Fibroblast of lung (primary cell): ENCODE results near the gene VIP. TPM values are rescaled to one million over a fixed set of nuclear protein-coding genes. Genes with fewer than 3 reads are reported as not detected.

Experiments
- DNase-seq, 2 donors: peaks; one replicate each; pipeline versions ENCODE4 v3.0.0 to v3.0.0-alpha.2; 2010; ENCODE audit warnings: low read depth in 2 of 2
- H2AFZ ChIP-seq: 2 replicates; pipeline ENCODE4 v1.5.1; 2012; ENCODE audit warnings: low read length, control low read depth, inconsistent platforms
- H3K27ac ChIP-seq: 2 replicates; pipeline ENCODE4 v1.5.1; 2011; ENCODE audit warnings: low read length, control low read depth; ENCODE audit not compliant: insufficient read depth
- H3K27me3 ChIP-seq: 2 replicates; pipeline ENCODE4 v1.5.1; 2011; ENCODE audit warnings: mild to moderate bottlenecking, low read length; ENCODE audit not compliant: control insufficient read depth, insufficient read depth
- H3K36me3 ChIP-seq: 2 replicates; pipeline ENCODE4 v1.5.1; 2011; ENCODE audit warnings: low read length; ENCODE audit not compliant: control insufficient read depth, insufficient read depth
- H3K4me1 ChIP-seq: 2 replicates; pipeline ENCODE4 v1.5.1; 2011; ENCODE audit warnings: low read length; ENCODE audit not compliant: control insufficient read depth, insufficient read depth; ENCODE audit errors: extremely low read depth
- H3K4me2 ChIP-seq: 2 replicates; pipeline ENCODE4 v1.5.1; 2011; ENCODE audit warnings: low read length, control low read depth; ENCODE audit not compliant: insufficient read depth; ENCODE audit errors: extremely low read depth
- H3K4me3 ChIP-seq, 4 experiments: fragments of 200-600 bp in 1 of 4; sonication (generic) in 1 of 4; replicated peaks in 1 of 4; 2 replicates each; pipeline ENCODE4 v1.5.1; 2011 to 2016; ENCODE audit warnings: low read length in 4 of 4, low read depth in 3 of 4, mild to moderate bottlenecking in 3 of 4, control low read depth in 2 of 4, inconsistent platforms in 1 of 4, mixed read lengths in 1 of 4; ENCODE audit not compliant: insufficient read depth in 1 of 4; ENCODE audit errors: control extremely low read depth in 1 of 4
- H3K79me2 ChIP-seq: 2 replicates; pipeline ENCODE4 v1.5.1; 2012; ENCODE audit warnings: mild to moderate bottlenecking, low read length, inconsistent platforms; ENCODE audit not compliant: control insufficient read depth, insufficient read depth
- H3K9ac ChIP-seq: 2 replicates; pipeline ENCODE4 v1.5.1; 2011; ENCODE audit warnings: mild to moderate bottlenecking, low read length, control low read depth; ENCODE audit not compliant: insufficient read depth
- H3K9me3 ChIP-seq: 2 replicates; pipeline ENCODE4 v1.5.1; 2012; ENCODE audit warnings: low read depth, low read length; ENCODE audit not compliant: control insufficient read depth, insufficient read depth
- H4K20me1 ChIP-seq: 2 replicates; pipeline ENCODE4 v1.5.1; 2011; ENCODE audit warnings: low read length; ENCODE audit not compliant: control insufficient read depth, insufficient read depth; ENCODE audit errors: extremely low read depth
- CTCF ChIP-seq, 2 donors: IDR thresholded peaks in 1 of 2; conservative IDR thresholded peaks in 1 of 2; 1 replicate in 1 of 2; 2 replicates in 1 of 2; pipeline ENCODE4 v1.5.1; 2011 to 2012; ENCODE audit warnings: low read length in 2 of 2, control low read depth in 1 of 2, inconsistent platforms in 1 of 2, low read depth in 1 of 2, mild to moderate bottlenecking in 1 of 2
- EZH2 ChIP-seq: IDR thresholded peaks from 2 replicates; pipeline ENCODE4 v1.5.1; 2012; ENCODE audit warnings: low read length, control low read depth, mild to moderate bottlenecking; ENCODE audit errors: missing control alignments
- polyA plus RNA-seq, 2 donors: library from polyadenylated mRNA; depleted of rRNA in 1 of 2; stranded (reverse) in 1 of 2; unstranded in 1 of 2; fragments of >200 nt; gene quantifications; 2 replicates each; pipeline ENCODE4 v1.2.1, GENCODE V29; 2011 to 2012; ENCODE audit warnings: missing spikeins in 1 of 2
- total RNA-seq: library from RNA; depleted of rRNA; stranded (reverse); fragments of >200 nt; gene quantifications from 2 replicates; pipeline ENCODE4 v1.2.1, GENCODE V29; 2014

The VIP gene
- total and polyA plus RNA-seq, 2 donors (not counting 1 experiment from before 2014, with no cell fraction given), result not detected

GRCh38 chr6:152745509-152746171 is 5.0 kb upstream of the VIP start:
- no peaks in the 10 kb centered on the region for H3K9me3 ChIP-seq
- no peaks in the 10 kb centered on the region for H3K79me2 ChIP-seq
- no peaks in the 10 kb centered on the region for H3K27me3 ChIP-seq
- no peak overlapping the region for H3K27ac ChIP-seq
- H2AFZ ChIP-seq, result no peak overlapping the region
- TF ChIP-seq CTCF (conservative IDR thresholded peaks at IDR 0.05 in 1 of 2, IDR thresholded peaks at IDR 0.05 in 1 of 2; ENCODE audit: low read depth in 1 of 2, low read length in 2 of 2) (no peak), EZH2 (no peak)
- H3K9ac ChIP-seq, result no peak overlapping the region
- H3K4me2 ChIP-seq, result no peak overlapping the region
- no peak for DNase-seq
- H3K36me3 ChIP-seq, result no peaks in the 10 kb centered on the region
- H3K4me3 ChIP-seq, result no peak overlapping the region
- H3K4me1 ChIP-seq, result no peaks in the 10 kb centered on the region
- H4K20me1 ChIP-seq, result no peaks in the 10 kb centered on the region

GRCh38 chr6:152746172-152746553 is 4.4 kb upstream of the VIP start:
- Histone ChIP-seq H3K4me2 (no peak overlapping the region), H3K4me3 (no peak overlapping the region), H3K9ac (no peak overlapping the region), H3K79me2 (no peaks in the 10 kb centered on the region), H3K36me3 (no peaks in the 10 kb centered on the region), H3K4me1 (no peaks in the 10 kb centered on the region), H3K9me3 (no peaks in the 10 kb centered on the region), H4K20me1 (no peaks in the 10 kb centered on the region), H2AFZ (no peak overlapping the region), H3K27ac (no peak overlapping the region), H3K27me3 (no peaks in the 10 kb centered on the region)
- peak; percentile 25 to 58 for DNase-seq
- TF ChIP-seq CTCF (conservative IDR thresholded peaks at IDR 0.05 in 1 of 2, IDR thresholded peaks at IDR 0.05 in 1 of 2; ENCODE audit: low read depth in 1 of 2, low read length in 2 of 2), result no peak
- no peak for TF ChIP-seq EZH2

GRCh38 chr6:152748843-152749242 is 1.8 kb upstream of the VIP start:
- H3K9ac ChIP-seq, result no peak overlapping the region
- DNase-seq, result peak in 1 of 2 donors; percentile 22
- no peaks in the 10 kb centered on the region for H3K4me1 ChIP-seq
- no peak for TF ChIP-seq EZH2
- TF ChIP-seq CTCF (conservative IDR thresholded peaks at IDR 0.05 in 1 of 2, IDR thresholded peaks at IDR 0.05 in 1 of 2; ENCODE audit: low read depth in 1 of 2, low read length in 2 of 2), result no peak
- H3K36me3 ChIP-seq, result no peaks in the 10 kb centered on the region
- no peak overlapping the region for H2AFZ ChIP-seq
- H3K4me3 ChIP-seq, result no peak overlapping the region
- H3K4me2 ChIP-seq, result no peak overlapping the region
- H3K27ac ChIP-seq, result no peak overlapping the region
- H3K79me2 ChIP-seq, result no peaks in the 10 kb centered on the region
- H4K20me1 ChIP-seq, result no peaks in the 10 kb centered on the region
- no peaks in the 10 kb centered on the region for H3K27me3 ChIP-seq
- H3K9me3 ChIP-seq, result no peaks in the 10 kb centered on the region
